Measurements from ENCODE around the gene ING2. TPM values are rescaled to one million over a fixed set of nuclear protein-coding genes. Genes with fewer than 3 reads are reported as not detected.
"Not testable (repeated sequence)": the region's sequence is repeated elsewhere in the genome, so short reads cannot be mapped to it uniquely, and the experiment has no call there.

ING2 gene
- total RNA-seq, 1 donor from 2014 or later: 6.9 TPM

DNA sequence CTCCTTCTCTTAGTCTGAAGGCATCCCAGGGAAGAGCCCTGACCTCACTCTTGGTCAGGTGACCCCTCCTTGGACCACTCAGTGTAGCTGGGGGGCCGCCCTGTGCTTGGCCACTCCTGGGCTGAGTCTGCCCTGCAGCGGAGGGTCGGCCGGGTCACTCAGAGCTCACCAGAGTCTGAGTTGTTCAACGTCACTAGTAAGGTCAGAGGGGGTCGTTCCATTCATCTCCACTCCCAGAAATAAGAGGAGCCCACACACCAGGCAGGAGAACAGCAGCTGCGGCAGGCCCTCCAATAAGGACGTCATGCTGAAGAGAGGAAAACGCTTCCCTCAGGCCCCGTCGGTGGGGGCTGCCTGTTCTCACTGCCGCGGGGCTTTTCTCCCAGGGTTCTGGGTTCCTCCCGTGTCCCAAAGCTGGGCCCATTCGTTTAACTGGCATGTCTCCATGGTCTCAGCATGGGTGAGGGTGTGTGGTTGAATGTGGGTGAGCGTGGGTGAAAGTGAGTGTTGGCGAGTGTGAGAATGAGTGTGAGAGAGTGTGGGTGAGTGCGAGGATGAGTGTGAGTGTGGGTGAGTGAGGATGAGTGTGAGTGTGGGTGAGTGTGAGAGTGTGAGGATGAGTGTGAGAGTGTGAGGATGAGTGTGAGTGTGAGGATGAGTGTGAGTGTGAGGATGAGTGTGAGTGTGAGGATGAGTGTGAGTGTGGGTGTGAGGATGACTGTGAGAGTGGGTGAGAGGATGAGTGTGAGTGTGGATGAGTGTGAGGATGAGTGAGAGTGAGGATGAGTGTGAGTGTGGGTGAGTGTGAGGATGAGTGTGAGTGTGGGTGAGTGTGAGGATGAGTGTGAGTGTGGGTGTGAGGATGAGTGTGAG is 47.7 kb downstream of the ING2 start:
- no peaks in the 10 kb centered on the region for H3K27me3 ChIP-seq
- no peak for TF ChIP-seq CTCF (IDR thresholded peaks at IDR 0.05)
- no peaks in the 10 kb centered on the region for H3K4me1 ChIP-seq
- intact Hi-C loops (cut with DNase I): no loop called here
- H3K36me3 ChIP-seq: no peaks in the 10 kb centered on the region
- DNase-seq (ENCODE audit: low spot score in 2 of 2): no peak
- H3K9me3 ChIP-seq: no peaks in the 10 kb centered on the region
- H3K4me3 ChIP-seq: no peak overlapping the region
- H3K27ac ChIP-seq: no peak overlapping the region

DNA sequence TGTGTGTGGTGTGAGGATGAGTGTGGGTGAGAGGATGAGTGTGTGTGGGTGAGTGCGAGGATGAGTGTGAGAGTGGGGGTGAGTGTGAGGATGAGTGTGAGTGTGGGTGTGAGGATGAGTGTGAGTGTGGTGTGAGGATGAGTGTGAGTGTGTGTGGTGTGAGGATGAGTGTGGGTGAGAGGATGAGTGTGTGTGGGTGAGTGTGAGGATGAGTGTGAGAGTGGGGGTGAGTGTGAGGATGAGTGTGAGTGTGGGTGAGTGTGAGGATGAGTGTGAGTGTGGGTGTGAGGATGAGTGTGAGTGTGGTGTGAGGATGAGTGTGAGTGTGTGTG is 48.3 kb downstream of the ING2 start:
- H3K27me3 ChIP-seq; H3K9me3 ChIP-seq; H3K27ac ChIP-seq; H3K36me3 ChIP-seq; intact Hi-C loops (cut with DNase I); H3K4me3 ChIP-seq; DNase-seq (ENCODE audit: low spot score in 2 of 2); H3K4me1 ChIP-seq: not testable (repeated sequence)

DNA sequence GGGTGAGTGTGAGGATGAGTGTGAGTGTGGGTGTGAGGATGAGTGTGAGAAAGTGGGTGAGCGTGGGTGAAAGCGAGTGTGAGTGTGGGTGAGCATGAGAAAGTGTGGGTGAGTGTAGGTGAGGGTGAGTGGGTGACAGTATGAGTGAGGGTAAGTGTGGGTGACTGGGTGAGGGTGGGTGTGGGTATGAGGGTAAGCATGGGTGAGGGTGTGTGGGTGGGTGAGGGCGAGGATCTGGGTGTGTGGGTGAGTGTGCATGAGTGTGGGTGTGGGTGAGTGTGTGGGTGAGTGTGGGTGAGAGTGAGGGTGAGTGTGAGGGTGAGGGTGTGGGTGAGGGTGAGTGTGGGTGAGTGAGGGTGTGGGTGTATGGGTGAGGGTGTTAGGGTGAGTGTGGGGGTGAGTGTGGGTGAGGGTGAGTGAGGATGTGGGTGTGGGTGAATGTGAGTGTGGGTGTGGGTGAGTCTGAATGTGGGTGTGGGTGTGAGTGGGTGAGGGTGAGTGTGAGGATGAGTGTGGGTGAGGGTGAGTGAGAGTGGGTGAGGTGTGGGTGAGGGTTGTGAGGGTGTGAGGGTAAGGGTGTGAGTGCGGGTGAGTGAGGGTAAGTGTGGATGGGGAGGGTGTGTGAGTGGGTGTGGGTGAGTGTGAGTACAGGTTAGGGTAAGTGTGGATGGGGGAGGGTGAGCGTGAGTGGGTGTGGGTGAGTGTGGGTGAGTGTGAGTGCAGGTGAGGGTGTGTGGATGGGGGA is 48.9 kb downstream of the ING2 start:
- intact Hi-C loops (cut with DNase I): no loop called here
- no peaks in the 10 kb centered on the region for H3K27me3 ChIP-seq
- no peaks in the 10 kb centered on the region for H3K9me3 ChIP-seq
- no peak for DNase-seq (ENCODE audit: low spot score in 2 of 2)
- no peak overlapping the region for H3K4me3 ChIP-seq
- H3K4me1 ChIP-seq: no peaks in the 10 kb centered on the region
- TF ChIP-seq CTCF (IDR thresholded peaks at IDR 0.05): no peak
- H3K36me3 ChIP-seq: no peaks in the 10 kb centered on the region
- H3K27ac ChIP-seq: no peak overlapping the region

DNA sequence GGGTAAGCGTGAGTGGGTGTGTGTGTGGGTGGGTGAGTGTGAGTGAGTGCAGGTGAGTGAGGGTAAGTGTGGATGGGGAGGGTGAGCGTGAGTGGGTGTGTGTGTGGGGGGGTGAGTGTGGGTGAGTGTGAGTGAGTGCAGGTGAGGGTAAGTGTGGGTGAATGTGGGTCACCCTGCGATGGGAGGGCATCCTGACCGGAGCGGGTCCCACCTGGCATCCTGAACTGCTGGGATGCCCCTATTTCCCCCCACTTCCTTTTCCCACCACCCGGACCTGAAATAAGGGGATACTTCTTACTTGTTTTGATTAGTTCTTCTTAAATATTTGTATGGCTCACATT is 49.5 kb downstream of the ING2 start:
- intact Hi-C loops (cut with DNase I): no loop called here
- no peaks in the 10 kb centered on the region for H3K27me3 ChIP-seq
- H3K4me1 ChIP-seq: no peaks in the 10 kb centered on the region
- DNase-seq (ENCODE audit: low spot score in 2 of 2): no peak
- H3K36me3 ChIP-seq: no peaks in the 10 kb centered on the region
- H3K4me3 ChIP-seq: no peak overlapping the region
- no peak for TF ChIP-seq CTCF (IDR thresholded peaks at IDR 0.05)
- no peak overlapping the region for H3K27ac ChIP-seq
- H3K9me3 ChIP-seq: no peaks in the 10 kb centered on the region

GRCh38 chr4:183554878-183555585 is 50.2 kb downstream of the ING2 start:
- H3K27ac ChIP-seq: no peak overlapping the region
- H3K4me3 ChIP-seq: no peak overlapping the region
- DNase-seq (ENCODE audit: low spot score in 2 of 2): no peak
- intact Hi-C loops (cut with DNase I): no loop called here
- no peaks in the 10 kb centered on the region for H3K4me1 ChIP-seq
- TF ChIP-seq CTCF (IDR thresholded peaks at IDR 0.05): no peak
- no peaks in the 10 kb centered on the region for H3K36me3 ChIP-seq
- H3K27me3 ChIP-seq: no peaks in the 10 kb centered on the region
- H3K9me3 ChIP-seq: no peaks in the 10 kb centered on the region

DNA sequence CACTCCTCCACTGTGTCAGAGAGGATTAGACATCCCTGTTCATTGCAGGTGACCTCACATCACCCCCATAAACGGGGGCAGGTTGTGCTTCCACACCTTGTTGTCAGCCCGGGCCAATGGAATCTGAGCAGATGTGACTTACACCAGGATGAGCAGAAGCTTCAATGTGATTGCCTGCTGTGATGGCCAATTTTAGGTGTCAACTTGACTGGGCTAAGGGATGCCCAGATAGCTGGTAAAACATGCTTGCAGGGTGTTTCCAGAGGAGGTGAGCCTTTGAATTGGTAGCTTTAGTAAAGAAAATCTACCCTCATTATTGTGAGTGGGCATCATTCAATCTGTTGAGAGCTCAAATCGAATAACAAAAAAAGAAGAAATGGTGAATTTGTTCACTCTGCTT is 52.1 kb downstream of the ING2 start:
- no peak for TF ChIP-seq CTCF (IDR thresholded peaks at IDR 0.05)
- Histone ChIP-seq H3K27ac (no peak overlapping the region), H3K36me3 (no peaks in the 10 kb centered on the region), H3K4me1 (no peaks in the 10 kb centered on the region), H3K4me3 (no peak overlapping the region), H3K27me3 (no peaks in the 10 kb centered on the region), H3K9me3 (no peaks in the 10 kb centered on the region)
- intact Hi-C loops (cut with DNase I): no loop called here
- no peak for DNase-seq (ENCODE audit: low spot score in 2 of 2)

Measured in ascending aorta (tissue), 2 donors.